HG02678 (cell line): ENCODE results near the gene SP140.
"Not testable (repeated sequence)": the region's sequence is repeated elsewhere in the genome, so short reads cannot be mapped to it uniquely, and the experiment has no call there.

ENCODE experiments used
- ATAC-seq: cut with Tn5 transposase; IDR thresholded peaks from one replicate; pipeline ENCODE4 v1.9.1; 2021; ENCODE audit warnings: mild to moderate bottlenecking, moderate library complexity; ENCODE audit not compliant: unreplicated experiment

The SP140 gene

DNA sequence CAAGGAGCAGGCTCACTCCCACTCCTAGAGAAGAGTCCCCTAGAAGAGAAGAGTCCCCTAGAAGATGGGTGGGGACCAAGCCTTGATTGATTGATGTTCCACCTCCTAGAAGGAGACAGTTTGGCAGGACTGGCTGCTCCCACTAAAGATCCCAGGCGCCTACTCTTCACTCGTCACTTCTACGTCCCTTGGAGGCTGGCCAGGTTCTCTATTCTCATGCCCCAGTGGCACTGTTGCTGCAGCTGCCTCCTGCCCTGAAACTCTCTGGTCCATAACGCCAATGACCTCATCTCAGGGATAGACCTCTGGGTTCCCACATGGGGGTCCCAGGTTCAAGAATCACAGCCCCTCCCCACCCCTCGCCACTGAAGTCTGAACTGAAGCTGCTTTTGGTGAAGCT, 99.0 kb downstream of the SP140 start:
- ATAC-seq, result no peak

DNA sequence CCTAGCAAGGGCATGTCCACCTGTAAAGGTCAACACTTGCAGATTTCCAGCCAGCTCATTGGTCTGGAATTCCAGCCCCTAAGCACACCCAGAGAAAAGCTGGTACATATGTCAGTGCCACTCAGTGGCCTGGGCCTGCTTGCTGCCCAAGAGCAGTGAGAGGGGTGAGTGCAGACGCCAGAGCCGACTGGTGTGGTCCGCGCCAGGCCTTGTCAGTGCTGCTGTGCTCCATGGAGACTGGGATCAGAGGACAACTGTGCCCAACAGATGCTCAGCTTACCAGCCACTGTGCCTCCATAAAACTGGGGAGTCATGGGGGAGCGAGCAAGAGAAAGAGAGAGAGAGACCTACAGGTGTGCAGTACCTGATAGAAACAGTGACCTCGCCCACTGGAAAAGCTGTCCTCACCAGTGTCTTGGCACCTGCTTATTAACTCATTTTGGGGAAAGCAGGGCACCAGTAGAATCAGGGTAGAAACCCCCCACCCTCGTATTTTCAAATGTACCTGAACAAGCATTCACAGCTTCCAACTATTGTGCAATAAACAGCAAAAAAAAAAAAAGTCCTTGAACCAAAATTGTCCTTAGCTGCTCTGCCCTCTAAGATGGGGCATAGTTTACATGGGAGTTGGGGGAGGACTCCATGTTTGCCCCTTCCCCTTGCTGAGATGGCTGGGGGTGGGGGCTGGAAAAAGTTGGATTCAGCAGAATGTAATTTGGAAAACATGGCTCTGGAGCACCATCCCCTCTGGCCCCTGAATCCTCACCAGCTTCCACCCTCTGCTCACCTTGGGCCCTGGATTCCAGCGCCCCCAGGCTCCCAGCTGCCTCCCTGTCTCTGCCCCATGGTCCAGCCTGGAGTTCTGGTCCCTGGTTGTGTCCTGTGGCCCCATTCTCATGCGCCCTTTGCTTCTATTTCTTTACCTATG, 100.0 kb downstream of the SP140 start:
- no peak for ATAC-seq

- ATAC-seq, result peak; percentile 90
These were observed 101.2 kb downstream of the SP140 start, which contains the start of gene SP140L for GRCh38 chr2:230326453-230327417. SP140L (plus strand) TSS chr2:230327193; CDS start chr2:230327270, 77 bp downstream.

DNA sequence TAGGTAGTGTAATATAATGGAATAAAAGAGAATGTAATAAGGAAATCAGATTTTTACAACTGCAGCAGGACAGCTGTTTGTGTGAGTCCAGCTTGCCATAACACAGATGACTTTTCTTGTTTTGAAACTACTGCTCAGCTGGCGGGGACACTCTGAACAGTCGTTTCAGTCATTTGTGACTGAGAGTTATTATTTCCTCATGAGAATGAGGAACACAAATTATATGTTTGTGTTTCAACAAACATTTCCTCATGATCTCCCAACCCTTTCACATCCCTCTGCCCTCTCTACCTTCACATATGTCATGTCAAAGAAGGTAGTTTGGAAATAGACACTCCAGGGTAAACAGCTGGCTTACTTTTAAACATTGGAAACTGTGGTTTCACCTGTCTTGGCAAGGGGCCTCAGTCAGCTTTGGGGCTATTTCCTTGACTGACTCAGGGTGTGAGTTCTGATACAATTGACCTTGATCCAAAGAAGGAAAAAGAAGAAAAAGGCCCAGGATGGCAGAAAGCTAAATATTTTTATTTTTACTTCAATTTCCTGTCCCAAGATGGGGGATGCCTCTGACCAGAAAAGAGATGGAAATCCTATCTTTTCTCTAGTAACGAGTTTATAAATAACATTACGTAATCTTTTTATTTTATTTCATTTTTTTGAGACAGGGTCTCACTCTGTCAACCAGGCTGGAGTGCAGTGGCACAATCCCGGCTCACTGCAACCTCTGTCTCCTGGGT, 102.0 kb downstream of the SP140 start:
- peak; percentile 69 for ATAC-seq

- ATAC-seq, result no peak
These were observed 102.6 kb downstream of the SP140 start for GRCh38 chr2:230328155-230328458.

GRCh38 chr2:230329946-230330605, 104.5 kb downstream of the SP140 start:
- no peak for ATAC-seq

DNA sequence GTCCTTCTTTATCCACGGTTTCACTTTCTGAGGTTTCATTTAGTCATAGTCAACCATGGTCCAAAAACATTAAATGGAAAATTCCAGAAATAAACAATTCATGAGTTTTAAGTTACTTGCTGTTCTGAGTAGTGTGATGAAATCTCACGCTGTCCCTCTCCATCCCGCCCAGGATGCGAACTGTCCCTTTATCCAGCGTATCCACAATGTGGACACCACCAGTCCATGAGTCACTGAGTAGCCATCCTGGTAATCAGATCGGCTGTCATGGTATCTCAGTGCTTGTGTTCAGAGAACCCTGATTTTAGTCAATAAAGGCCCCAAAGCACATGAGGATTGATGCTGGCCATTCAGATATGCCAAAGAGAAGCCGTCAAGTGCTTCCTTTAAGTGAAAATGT, 105.2 kb downstream of the SP140 start:
- no peak for ATAC-seq

DNA sequence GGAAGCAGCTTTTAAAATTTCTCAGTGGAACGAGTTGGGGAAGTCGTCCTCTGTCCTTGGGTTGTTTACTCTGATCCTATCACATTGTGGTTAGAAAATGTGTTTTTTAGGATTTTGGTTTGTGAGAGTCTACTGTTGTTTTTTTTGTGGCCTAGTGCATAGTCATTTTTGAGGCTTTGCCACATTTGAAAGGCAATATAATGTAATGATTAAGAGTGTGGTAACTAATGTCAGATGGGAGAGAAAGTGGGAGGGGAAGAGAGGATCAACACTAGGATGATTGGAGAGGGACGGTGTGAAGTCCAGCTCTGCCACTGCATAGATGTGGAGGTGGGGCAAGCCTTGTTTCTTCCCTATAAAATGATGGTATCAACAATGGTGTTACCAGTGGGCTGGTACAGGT, 109.9 kb downstream of the SP140 start:
- no peak for ATAC-seq

GRCh38 chr2:230335864-230336506, 110.4 kb downstream of the SP140 start:
- no peak for ATAC-seq

GRCh38 chr2:230341936-230342528, 116.5 kb downstream of the SP140 start:
- ATAC-seq, result not testable (repeated sequence)

GRCh38 chr2:230343041-230343624, 117.6 kb downstream of the SP140 start:
- ATAC-seq, result not testable (repeated sequence)

DNA sequence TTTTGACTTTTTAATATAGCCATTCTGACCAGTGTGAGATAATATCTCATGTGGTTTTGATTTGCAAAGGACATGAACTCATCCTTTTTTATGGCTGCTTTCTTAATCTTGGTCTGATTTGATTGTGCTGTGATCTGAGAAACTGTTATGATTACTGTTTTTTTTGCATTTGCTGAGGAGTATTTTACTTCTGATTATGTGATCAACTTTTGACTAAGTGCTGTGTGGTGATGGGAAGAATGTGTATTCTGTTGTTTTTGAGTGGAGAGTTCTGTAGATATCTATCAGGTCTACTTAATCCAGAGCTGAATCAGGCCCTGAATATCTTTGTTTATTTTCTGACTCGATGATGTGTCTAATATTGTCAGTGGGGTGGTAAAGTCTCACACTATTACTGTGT, 118.2 kb downstream of the SP140 start:
- ATAC-seq, result no peak

GRCh38 chr2:230346465-230346864, 120.9 kb downstream of the SP140 start:
- ATAC-seq, result no peak

DNA sequence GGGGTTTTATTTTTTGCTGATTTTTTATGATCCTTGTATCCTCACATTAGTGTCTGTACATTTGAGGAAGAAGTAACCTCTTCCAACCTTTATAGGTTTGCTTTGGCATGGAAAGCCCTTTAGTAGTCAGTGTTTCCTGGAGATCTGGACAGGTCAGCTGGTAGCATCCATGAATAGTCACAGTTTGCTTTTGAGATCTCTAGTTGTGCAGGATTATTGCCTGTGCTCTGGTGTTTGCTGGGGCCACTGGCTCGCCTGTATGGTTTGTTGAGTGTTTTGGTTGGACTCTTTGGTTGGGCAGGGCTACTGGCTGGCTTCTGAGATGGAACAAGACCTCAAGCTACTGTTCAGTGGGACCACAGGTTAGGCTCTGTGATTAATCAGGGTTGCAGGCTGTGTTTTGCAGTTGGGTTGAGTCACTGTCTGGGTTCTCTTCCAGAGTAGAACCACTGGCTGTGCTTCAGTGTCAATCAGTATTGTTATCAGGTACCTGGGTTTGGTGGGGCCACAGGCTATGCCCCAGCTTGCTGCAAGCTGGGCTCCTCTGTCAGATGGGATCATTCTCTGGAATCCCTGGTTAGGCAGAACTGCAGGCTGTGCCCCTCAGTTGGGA, 121.5 kb downstream of the SP140 start:
- no peak for ATAC-seq

DNA sequence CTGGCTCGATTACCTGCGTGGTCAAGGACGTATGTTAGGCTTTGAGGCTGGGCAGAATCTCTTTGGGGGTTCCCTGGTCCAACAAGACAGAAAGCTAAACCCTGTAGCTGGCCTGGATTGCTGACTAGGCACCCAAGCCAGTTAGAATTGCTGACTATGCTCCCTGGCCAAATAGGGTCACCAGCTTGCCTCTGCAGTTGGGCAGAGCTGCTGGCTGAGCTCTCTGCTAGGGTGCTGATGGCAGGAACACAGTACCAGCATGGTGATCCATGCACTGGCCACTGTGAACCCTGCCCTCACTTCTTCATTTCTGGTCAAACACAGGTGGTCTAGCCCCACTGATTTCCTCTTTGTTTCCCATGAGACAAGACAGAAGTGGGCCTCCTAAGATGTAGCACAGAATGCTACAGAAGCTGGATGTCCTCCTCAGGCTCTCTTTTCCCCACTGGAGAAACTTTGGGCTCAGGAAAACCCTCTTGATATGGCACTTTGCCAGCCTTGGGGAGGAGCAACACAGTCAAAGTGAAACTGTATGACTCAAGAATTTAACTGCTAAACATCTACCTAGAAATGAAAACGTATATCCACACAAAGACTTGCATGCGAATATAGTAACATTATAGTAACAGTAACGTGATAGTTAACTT, 122.2 kb downstream of the SP140 start:
- ATAC-seq, result no peak

DNA sequence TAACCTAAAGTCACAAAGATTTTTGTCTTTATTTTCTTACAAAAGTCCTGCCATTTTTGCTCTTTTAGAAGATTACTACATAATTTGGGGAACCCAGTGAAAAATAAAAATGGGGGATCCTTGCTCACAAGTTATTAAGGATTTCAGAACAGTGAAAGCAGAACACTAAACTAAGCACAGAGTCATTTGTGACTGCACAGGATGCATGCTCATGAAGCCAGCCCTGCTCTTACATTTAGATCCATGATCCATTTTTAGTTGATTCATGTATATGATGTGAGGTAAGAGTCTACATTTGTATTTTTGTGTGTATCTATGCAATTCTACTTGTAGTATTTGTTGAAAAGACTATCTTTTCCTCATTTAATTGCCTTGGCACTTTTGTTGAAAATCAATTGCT, 123.3 kb downstream of the SP140 start:
- ATAC-seq, result no peak

GRCh38 chr2:230356084-230356483, 130.5 kb downstream of the SP140 start:
- ATAC-seq, result no peak

- ATAC-seq, result no peak
These were observed 132.8 kb downstream of the SP140 start for GRCh38 chr2:230358305-230358704.
